GM06990 (cell line): ENCODE data around the gene OXNAD1.

Source experiments
- DNase-seq: peaks from one replicate; pipeline ENCODE4 v3.0.0-alpha.2; 2011; ENCODE audit not compliant: insufficient read length; ENCODE audit errors: extremely low read depth
- H3K27me3 ChIP-seq: replicated peaks from 2 replicates; pipeline ENCODE4 v1.6.0; 2011; ENCODE audit warnings: low read length; ENCODE audit not compliant: control insufficient read depth, insufficient read depth
- H3K36me3 ChIP-seq: 2 replicates; pipeline ENCODE4 v1.5.1; 2011; ENCODE audit warnings: low read length; ENCODE audit not compliant: control insufficient read depth, insufficient read depth
- H3K4me3 ChIP-seq: replicated peaks from 2 replicates; pipeline ENCODE4 v1.5.1; 2011; ENCODE audit warnings: low read depth, mild to moderate bottlenecking, control low read depth, low read length
- CTCF ChIP-seq: IDR thresholded peaks from 2 replicates; pipeline ENCODE4 v1.5.1; 2011; ENCODE audit warnings: low read length, control low read depth, mild to moderate bottlenecking, inconsistent platforms; ENCODE audit not compliant: insufficient read depth, poor library complexity, severe bottlenecking

Gene OXNAD1

GRCh38 chr3:16264708-16265454 is at the start of gene OXNAD1, which contains the start of gene DPH3:
TSS of gene OXNAD1 (plus strand) at chr3:16265212. CDS start at chr3:16270953, 5,741 bp downstream.
TSS of gene DPH3 (minus strand) at chr3:16264943. CDS start at chr3:16264876, 67 bp downstream.
- H3K27me3 ChIP-seq, result no peaks in the 10 kb centered on the region
- peak; percentile 97 for DNase-seq
- H3K36me3 ChIP-seq, result peaks cover 2% of the 10 kb centered on the region; the same call in 1 of the 2 replicates
- TF ChIP-seq CTCF, result no peak
- peak within 1 kb of the TSS; percentile 97 for H3K4me3 ChIP-seq

GRCh38 chr3:16216373-16216935 is 48.6 kb upstream of the OXNAD1 start:
- H3K36me3 ChIP-seq, result no peaks in the 10 kb centered on the region
- TF ChIP-seq CTCF, result no peak
- no peak for DNase-seq
- no peaks in the 10 kb centered on the region; the same call in 1 of the 2 replicates for H3K27me3 ChIP-seq
- H3K4me3 ChIP-seq, result no peak overlapping the region

GRCh38 chr3:16219777-16220176 is 45.2 kb upstream of the OXNAD1 start:
- Histone ChIP-seq H3K27me3 (no peaks in the 10 kb centered on the region; the same call in 1 of the 2 replicates), H3K4me3 (no peak overlapping the region), H3K36me3 (no peaks in the 10 kb centered on the region)
- TF ChIP-seq CTCF, result no peak
- DNase-seq, result no peak

- H3K36me3 ChIP-seq, result no peaks in the 10 kb centered on the region
- no peak for TF ChIP-seq CTCF
- no peak overlapping the region for H3K4me3 ChIP-seq
- no peak for DNase-seq
- H3K27me3 ChIP-seq, result no peaks in the 10 kb centered on the region; the same call in 1 of the 2 replicates
These were observed 43.0 kb upstream of the OXNAD1 start for GRCh38 chr3:16221990-16222389.

GRCh38 chr3:16222547-16222946 is 42.5 kb upstream of the OXNAD1 start:
- H3K36me3 ChIP-seq, result no peaks in the 10 kb centered on the region
- no peak for TF ChIP-seq CTCF
- no peak for DNase-seq

More at GRCh38 chr3:16222547-16222946, 42.5 kb upstream of the OXNAD1 start:
- Histone ChIP-seq H3K4me3 (no peak overlapping the region), H3K27me3 (no peaks in the 10 kb centered on the region; the same call in 1 of the 2 replicates)
